Glutamatergic neuron (in vitro differentiated cells): ENCODE measurements around the gene JDP2. TPM values are rescaled to one million over a fixed set of nuclear protein-coding genes. Genes with fewer than 3 reads are reported as not detected.

Experiments
- DNase-seq: peaks from one replicate; pipeline ENCODE4 v3.0.0; 2022
- H3K27ac Mint-ChIP-seq: one replicate; pipeline ENCODE4 v1.8.0; 2020; ENCODE audit warnings: mild to moderate bottlenecking, mixed read lengths, inconsistent platforms; ENCODE audit not compliant: unreplicated experiment
- H3K27me3 Mint-ChIP-seq: one replicate; pipeline ENCODE4 v1.8.0; 2020; ENCODE audit warnings: mild to moderate bottlenecking, moderate library complexity, mixed read lengths, inconsistent platforms; ENCODE audit not compliant: unreplicated experiment
- H3K36me3 Mint-ChIP-seq: one replicate; pipeline ENCODE4 v1.8.0; 2020; ENCODE audit warnings: mild to moderate bottlenecking, mixed read lengths, inconsistent platforms; ENCODE audit not compliant: unreplicated experiment
- H3K4me1 Mint-ChIP-seq: one replicate; pipeline ENCODE4 v1.8.0; 2020; ENCODE audit warnings: mild to moderate bottlenecking, low read depth, mixed read lengths, inconsistent platforms; ENCODE audit not compliant: unreplicated experiment
- H3K4me3 Mint-ChIP-seq: one replicate; pipeline ENCODE4 v1.8.0; 2020; ENCODE audit warnings: mild to moderate bottlenecking, mixed read lengths, inconsistent platforms; ENCODE audit not compliant: unreplicated experiment
- H3K9me3 Mint-ChIP-seq: one replicate; pipeline ENCODE4 v1.8.0; 2020; ENCODE audit warnings: mild to moderate bottlenecking, moderate library complexity, mixed read lengths, inconsistent platforms; ENCODE audit not compliant: unreplicated experiment
- CTCF ChIP-seq: fragments of 200-600 bp; sonication (generic); IDR thresholded peaks from one replicate; pipeline ENCODE4 v1.5.0; 2021; ENCODE audit not compliant: partially characterized antibody, unreplicated experiment
- total RNA-seq: library from RNA; stranded (reverse); fragmentation: NEBNext Ultra II Directional; extraction: Animal tissue kit (Norgen Biotek cat#: 25700); gene quantifications from one replicate; pipeline ENCODE4 v1.2.1, GENCODE V29; 2021; ENCODE audit not compliant: unreplicated experiment

JDP2 gene
- total RNA-seq, 1 donor from 2014 or later = 5.7 TPM

- peaks cover 7% of the 10 kb centered on the region for H3K27me3 Mint-ChIP-seq
- no peak for TF ChIP-seq CTCF
- H3K36me3 Mint-ChIP-seq = peaks cover 5% of the 10 kb centered on the region
- peaks cover 4% of the 10 kb centered on the region for H3K4me1 Mint-ChIP-seq
- DNase-seq = no peak
- no peak overlapping the region for H3K4me3 Mint-ChIP-seq
- H3K9me3 Mint-ChIP-seq = peaks cover 9% of the 10 kb centered on the region
- H3K27ac Mint-ChIP-seq = no peak overlapping the region
Measured at GRCh38 chr14:75457648-75458165, 29.9 kb downstream of the JDP2 start.

- Mint-ChIP-seq H3K4me1 (peaks cover 4% of the 10 kb centered on the region), H3K4me3 (no peak overlapping the region), H3K27ac (no peak overlapping the region), H3K9me3 (peaks cover 8% of the 10 kb centered on the region), H3K36me3 (peaks cover 5% of the 10 kb centered on the region), H3K27me3 (peaks cover 9% of the 10 kb centered on the region)
- DNase-seq = no peak
- TF ChIP-seq CTCF = no peak
Measured at GRCh38 chr14:75458305-75458704, 30.5 kb downstream of the JDP2 start.

- Mint-ChIP-seq H3K4me1 (peaks cover 4% of the 10 kb centered on the region), H3K9me3 (peaks cover 7% of the 10 kb centered on the region)
- no peak for TF ChIP-seq CTCF
Measured at GRCh38 chr14:75459099-75459741, 31.4 kb downstream of the JDP2 start.

GRCh38 chr14:75459791-75460190 lies 32.0 kb downstream of the JDP2 start:
- peaks cover 5% of the 10 kb centered on the region for H3K27me3 Mint-ChIP-seq
- no peak overlapping the region for H3K27ac Mint-ChIP-seq
- H3K9me3 Mint-ChIP-seq = peaks cover 7% of the 10 kb centered on the region
- no peak overlapping the region for H3K4me3 Mint-ChIP-seq
- peaks cover 4% of the 10 kb centered on the region for H3K4me1 Mint-ChIP-seq
- TF ChIP-seq CTCF = no peak
- H3K36me3 Mint-ChIP-seq = peaks cover under 1% of the 10 kb centered on the region
- no peak for DNase-seq

More at GRCh38 chr14:75459099-75459741, 31.4 kb downstream of the JDP2 start:
- DNase-seq = no peak
- Mint-ChIP-seq H3K4me3 (no peak overlapping the region), H3K36me3 (peaks cover 5% of the 10 kb centered on the region), H3K27ac (no peak overlapping the region), H3K27me3 (peaks cover 9% of the 10 kb centered on the region)

GRCh38 chr14:75460394-75460793 lies 32.6 kb downstream of the JDP2 start:
- H3K36me3 Mint-ChIP-seq = no peaks in the 10 kb centered on the region
- peaks cover 4% of the 10 kb centered on the region for H3K4me1 Mint-ChIP-seq
- no peak overlapping the region for H3K4me3 Mint-ChIP-seq
- H3K9me3 Mint-ChIP-seq = peaks cover 7% of the 10 kb centered on the region
- peaks cover 4% of the 10 kb centered on the region for H3K27me3 Mint-ChIP-seq
- TF ChIP-seq CTCF = no peak
- no peak overlapping the region for H3K27ac Mint-ChIP-seq
- no peak for DNase-seq
